Activated CD4-positive, alpha-beta T cell treated with anti-CD3 and anti-CD28 coated beads, Interleukin-2, amount 50 U/mL, for 1 hour (primary cell): ENCODE data around the gene AGBL4.

Experiments
- DNase-seq: peaks from one replicate; pipeline ENCODE4 v3.0.0-alpha.2; 2020

AGBL4 gene

GRCh38 chr1:48870596-48870995, 1153.2 kb downstream of the AGBL4 start:
- DNase-seq, result no peak

GRCh38 chr1:48869116-48869893, 1154.4 kb downstream of the AGBL4 start:
- no peak for DNase-seq

GRCh38 chr1:48864913-48865312, 1158.8 kb downstream of the AGBL4 start:
- DNase-seq, result no peak

GRCh38 chr1:48859456-48859855, 1164.3 kb downstream of the AGBL4 start:
- no peak for DNase-seq

- DNase-seq, result no peak
Observed at GRCh38 chr1:48858200-48858920, 1165.4 kb downstream of the AGBL4 start.

GRCh38 chr1:48853006-48853405, 1170.7 kb downstream of the AGBL4 start:
- no peak for DNase-seq

GRCh38 chr1:48851638-48852037, 1172.1 kb downstream of the AGBL4 start:
- no peak for DNase-seq

GRCh38 chr1:48848035-48848434, 1175.7 kb downstream of the AGBL4 start:
- DNase-seq, result no peak

GRCh38 chr1:48846441-48846840, 1177.3 kb downstream of the AGBL4 start:
- DNase-seq, result no peak

GRCh38 chr1:48844187-48844586, 1179.6 kb downstream of the AGBL4 start:
- no peak for DNase-seq

- no peak for DNase-seq
Observed at GRCh38 chr1:48841966-48842365, 1181.8 kb downstream of the AGBL4 start.

- no peak for DNase-seq
Observed at GRCh38 chr1:48841461-48841860, 1182.3 kb downstream of the AGBL4 start.

GRCh38 chr1:48831120-48831978, 1192.4 kb downstream of the AGBL4 start:
- no peak for DNase-seq

GRCh38 chr1:48830715-48831114, 1193.0 kb downstream of the AGBL4 start:
- no peak for DNase-seq

- DNase-seq, result no peak
Observed at GRCh38 chr1:48829446-48829845, 1194.3 kb downstream of the AGBL4 start.

- DNase-seq, result no peak
Observed at GRCh38 chr1:48823168-48823567, 1200.6 kb downstream of the AGBL4 start.

GRCh38 chr1:48820491-48820890, 1203.3 kb downstream of the AGBL4 start:
- no peak for DNase-seq

GRCh38 chr1:48817505-48818114, 1206.1 kb downstream of the AGBL4 start:
- DNase-seq, result no peak

- no peak for DNase-seq
Observed at GRCh38 chr1:48810740-48811139, 1213.0 kb downstream of the AGBL4 start.

- no peak for DNase-seq
Observed at GRCh38 chr1:48808496-48808895, 1215.3 kb downstream of the AGBL4 start.

GRCh38 chr1:48807554-48808260, 1216.0 kb downstream of the AGBL4 start:
- no peak for DNase-seq

- no peak for DNase-seq
Observed at GRCh38 chr1:48803474-48803873, 1220.3 kb downstream of the AGBL4 start.
